Activated CD8-positive, alpha-beta memory T cell treated with anti-CD3 and anti-CD28 coated beads, Interleukin-2, amount 10 ng/mL, durations not matched to agents 7 days and 5 days (primary cell): ENCODE results near the gene GALNT14. TPM values are rescaled to one million over a fixed set of nuclear protein-coding genes. Genes with fewer than 3 reads are reported as not detected.

ENCODE experiments used
- ATAC-seq: fragments of 150-1000 bp; cut with Tn5 transposase; one replicate; pipeline ENCODE4 v1.10.0; 2021; ENCODE audit warnings: moderate library complexity
- CTCF ChIA-PET: fragments of 350-600 bp; sonication (Branson Sonifier 250); formaldehyde crosslinking; loops from one replicate; lab custom pipeline; 2021; ENCODE audit warnings: antibody characterized with exemption; lab: Charles Lee
- DNase-seq: peaks from one replicate; pipeline ENCODE4 v3.0.0-alpha.2; 2020
- H3K27ac Mint-ChIP-seq: one replicate; pipeline ENCODE4 v1.8.0; 2021; ENCODE audit warnings: mild to moderate bottlenecking, mixed read lengths
- H3K27me3 Mint-ChIP-seq: one replicate; pipeline ENCODE4 v1.8.0; 2021; ENCODE audit warnings: mixed read lengths
- H3K36me3 Mint-ChIP-seq: one replicate; pipeline ENCODE4 v1.8.0; 2021; ENCODE audit warnings: mild to moderate bottlenecking, mixed read lengths
- H3K4me1 Mint-ChIP-seq: one replicate; pipeline ENCODE4 v1.8.0; 2021; ENCODE audit warnings: mixed read lengths
- H3K4me3 Mint-ChIP-seq: one replicate; pipeline ENCODE4 v1.8.0; 2021; ENCODE audit warnings: mild to moderate bottlenecking, moderate library complexity, mixed read lengths
- H3K9me3 Mint-ChIP-seq: one replicate; pipeline ENCODE4 v1.8.0; 2022; ENCODE audit warnings: low read depth, mixed read lengths
- total RNA-seq, 2 experiments: library from RNA; stranded (reverse); gene quantifications; one replicate each; pipeline ENCODE4 v1.2.3, GENCODE V29; 2021

Gene GALNT14
- total RNA-seq, 2 experiments from 2014 or later, result 0.42 TPM; not detected in 1

- no peaks in the 10 kb centered on the region for H3K36me3 Mint-ChIP-seq
- DNase-seq (no peak), ATAC-seq (no peak)
- H3K27me3 Mint-ChIP-seq, result peaks cover 8% of the 10 kb centered on the region
- peaks cover 1% of the 10 kb centered on the region for H3K4me1 Mint-ChIP-seq
- H3K4me3 Mint-ChIP-seq, result no peak overlapping the region
- CTCF ChIA-PET, result no interaction called here
- no peaks in the 10 kb centered on the region for H3K9me3 Mint-ChIP-seq
- no peak overlapping the region for H3K27ac Mint-ChIP-seq
Observed at GRCh38 chr2:31075431-31075830, 62.8 kb downstream of the GALNT14 start.

DNA sequence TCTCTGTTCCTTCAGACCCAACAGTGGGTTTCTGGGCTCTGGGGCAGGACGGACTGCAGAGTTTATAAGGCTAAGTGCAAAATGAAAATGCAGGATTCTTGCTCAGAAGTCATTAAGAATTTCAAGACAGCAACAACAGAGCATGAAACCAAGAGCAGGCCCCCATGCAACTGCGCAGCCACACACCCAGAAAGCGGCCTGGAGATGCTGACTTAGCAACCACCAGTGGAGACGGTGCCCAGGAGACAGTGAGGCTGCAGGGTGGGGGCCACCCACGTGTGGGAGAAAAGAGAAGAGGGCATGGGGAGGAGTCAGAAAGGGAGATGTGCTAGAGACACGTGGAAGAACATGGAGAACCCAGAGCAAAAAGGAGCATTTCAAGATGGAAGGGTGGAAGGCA is 66.5 kb downstream of the GALNT14 start:
- no peak for ATAC-seq
- H3K27me3 Mint-ChIP-seq, result no peaks in the 10 kb centered on the region
- no peak overlapping the region for H3K4me3 Mint-ChIP-seq
- no peak overlapping the region for H3K27ac Mint-ChIP-seq
- no peaks in the 10 kb centered on the region for H3K36me3 Mint-ChIP-seq
- CTCF ChIA-PET, result no interaction called here
- no peaks in the 10 kb centered on the region for H3K9me3 Mint-ChIP-seq
- peaks cover 1% of the 10 kb centered on the region for H3K4me1 Mint-ChIP-seq
- DNase-seq, result no peak

DNA sequence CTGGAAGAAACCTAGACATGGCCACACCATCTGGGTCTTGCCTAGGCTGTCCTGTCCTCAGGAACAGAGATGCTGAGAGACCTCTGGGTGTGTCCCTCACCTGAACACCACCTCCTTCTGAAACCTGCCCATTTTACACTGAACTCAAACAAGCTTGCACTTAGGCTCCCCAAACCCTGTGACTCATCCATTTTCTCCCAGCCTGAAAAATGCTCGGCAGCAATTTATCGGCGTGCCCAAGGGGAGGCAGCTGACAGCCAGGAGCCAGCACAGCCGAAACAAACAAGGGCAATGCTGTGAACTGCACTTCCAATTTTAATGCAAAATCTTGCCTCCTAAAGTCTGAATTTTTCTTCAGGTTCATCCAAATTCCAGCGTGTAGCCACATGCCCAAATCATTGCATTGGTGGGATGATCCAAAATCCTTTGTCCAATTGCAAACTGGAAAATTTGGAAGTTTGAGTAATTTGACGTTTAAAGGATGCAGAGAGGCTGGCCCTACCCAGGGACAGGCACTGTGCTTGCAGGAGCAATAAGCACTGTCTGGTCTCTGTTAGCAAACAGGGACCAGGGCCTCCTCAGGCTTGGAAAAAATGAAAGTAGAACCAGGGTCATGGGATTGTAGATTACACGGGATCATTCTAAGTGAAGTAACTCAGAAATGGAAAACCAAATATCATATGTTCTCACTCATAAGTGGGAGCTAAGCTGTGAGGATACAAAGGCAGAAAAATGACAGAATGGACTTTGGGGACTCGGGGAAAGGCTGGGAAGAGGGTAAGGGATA is 67.7 kb downstream of the GALNT14 start:
- ATAC-seq, result no peak
- Mint-ChIP-seq H3K27ac (no peak overlapping the region), H3K4me1 (peaks cover 1% of the 10 kb centered on the region), H3K36me3 (no peaks in the 10 kb centered on the region), H3K4me3 (no peak overlapping the region), H3K27me3 (no peaks in the 10 kb centered on the region), H3K9me3 (no peaks in the 10 kb centered on the region)
- DNase-seq, result no peak
- CTCF ChIA-PET, result no interaction called here

DNA sequence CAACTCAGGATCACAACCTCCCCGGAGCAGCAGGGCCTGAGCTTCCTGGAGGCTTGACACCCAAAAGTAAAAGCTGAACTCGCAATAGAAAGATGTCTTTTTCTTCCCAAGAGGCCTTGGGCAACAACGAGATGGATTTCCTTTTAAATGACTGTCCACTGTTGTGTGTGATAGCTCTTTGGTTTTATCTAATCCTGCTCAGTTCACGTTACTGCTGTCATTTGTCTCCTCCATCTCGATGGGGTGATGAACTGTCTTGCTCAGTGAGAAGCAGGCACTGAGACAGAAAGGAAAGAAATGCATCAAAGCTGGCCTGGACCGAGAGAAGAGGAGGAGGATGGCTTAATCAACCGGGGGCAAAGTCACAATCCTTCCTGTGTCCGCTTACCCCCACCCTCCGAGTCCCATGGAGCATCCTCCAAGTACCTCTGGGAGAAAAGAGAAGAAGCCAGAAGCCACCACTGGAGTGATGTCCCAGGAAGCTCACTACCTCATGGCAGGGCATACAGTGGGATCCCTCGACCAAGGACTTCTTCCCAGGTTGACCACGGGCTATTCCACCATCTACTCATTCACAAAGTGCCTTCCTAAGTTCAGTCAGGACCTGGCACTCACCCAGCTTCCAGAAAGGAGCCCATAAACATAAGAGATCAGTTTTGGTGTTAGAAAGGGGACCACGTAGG is 68.5 kb downstream of the GALNT14 start:
- no peak for DNase-seq
- Mint-ChIP-seq H3K9me3 (no peaks in the 10 kb centered on the region), H3K27ac (no peak overlapping the region), H3K27me3 (no peaks in the 10 kb centered on the region), H3K36me3 (no peaks in the 10 kb centered on the region), H3K4me3 (no peak overlapping the region), H3K4me1 (peaks cover 1% of the 10 kb centered on the region)
- ATAC-seq, result no peak
- CTCF ChIA-PET, result no interaction called here

DNA sequence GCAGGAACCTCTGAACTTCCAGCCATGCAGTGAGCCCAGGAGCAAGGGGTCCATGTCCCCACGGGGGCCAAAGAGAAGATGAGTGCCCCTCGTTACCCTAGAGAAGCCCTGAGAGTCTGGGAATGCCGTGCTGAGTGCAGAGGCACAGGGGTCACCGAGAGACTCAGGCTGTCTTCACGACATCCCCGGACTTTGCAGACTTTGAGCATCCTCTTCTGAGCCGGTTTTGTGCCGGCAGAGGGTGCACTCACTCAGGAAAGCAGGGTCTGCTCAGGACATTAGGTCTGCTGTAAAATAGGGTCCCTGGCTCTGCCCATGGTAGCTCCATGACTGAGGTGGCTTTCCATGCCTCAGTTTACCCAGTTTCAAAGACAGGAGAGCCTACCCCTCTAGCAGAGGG is 71.0 kb downstream of the GALNT14 start:
- DNase-seq (no peak), ATAC-seq (no peak)
- Mint-ChIP-seq H3K36me3 (no peaks in the 10 kb centered on the region), H3K9me3 (no peaks in the 10 kb centered on the region), H3K27me3 (peaks cover 6% of the 10 kb centered on the region), H3K4me3 (no peak overlapping the region), H3K4me1 (no peaks in the 10 kb centered on the region), H3K27ac (no peak overlapping the region)
- CTCF ChIA-PET, result no interaction called here

DNA sequence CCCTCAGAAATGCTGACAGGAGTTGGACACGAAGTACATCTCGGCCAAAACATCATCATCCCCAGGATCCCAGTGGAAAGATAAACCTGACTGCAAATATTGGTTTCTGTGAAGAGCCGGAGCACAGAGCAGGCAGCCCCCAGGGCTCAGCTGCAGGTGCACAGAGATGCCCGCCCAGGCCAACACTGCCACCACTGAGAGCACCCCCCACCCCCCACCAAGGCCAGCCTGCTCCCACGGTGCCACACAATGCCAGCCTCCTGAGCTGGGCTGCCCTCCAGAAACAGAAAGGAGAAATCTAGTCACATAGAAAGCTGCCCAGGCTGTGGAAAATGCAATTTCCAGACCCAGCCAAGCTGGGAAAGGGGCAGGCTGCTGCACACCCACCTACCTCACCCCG is 71.7 kb downstream of the GALNT14 start:
- CTCF ChIA-PET, result no interaction called here
- Mint-ChIP-seq H3K27ac (no peak overlapping the region), H3K36me3 (no peaks in the 10 kb centered on the region), H3K9me3 (no peaks in the 10 kb centered on the region), H3K4me1 (no peaks in the 10 kb centered on the region), H3K4me3 (no peak overlapping the region), H3K27me3 (peaks cover 7% of the 10 kb centered on the region)
- ATAC-seq, result no peak
- DNase-seq, result no peak

DNA sequence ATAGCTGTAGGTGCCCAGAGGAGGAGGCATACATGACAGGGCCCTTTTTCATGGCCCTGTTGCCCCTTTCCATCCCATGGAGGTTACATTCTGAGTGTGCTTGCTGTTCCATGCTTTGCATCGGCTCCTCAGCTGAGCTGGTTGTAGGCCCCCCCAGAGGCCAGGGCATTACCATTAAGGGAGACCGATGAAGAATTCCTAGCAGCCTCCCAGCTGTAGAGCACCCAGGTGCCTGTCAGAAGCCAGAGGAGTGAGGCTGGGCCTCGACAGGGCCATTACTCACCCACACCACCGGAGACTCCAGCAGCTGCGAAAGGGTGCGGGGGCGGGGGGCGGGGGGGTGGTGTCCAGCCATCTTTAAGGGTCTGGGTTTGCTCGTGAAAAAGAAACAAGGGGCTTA is 72.2 kb downstream of the GALNT14 start:
- no peaks in the 10 kb centered on the region for H3K9me3 Mint-ChIP-seq
- ATAC-seq, result no peak
- H3K27me3 Mint-ChIP-seq, result peaks cover 7% of the 10 kb centered on the region
- H3K36me3 Mint-ChIP-seq, result no peaks in the 10 kb centered on the region
- no peak overlapping the region for H3K4me3 Mint-ChIP-seq
- DNase-seq, result no peak
- no peaks in the 10 kb centered on the region for H3K4me1 Mint-ChIP-seq
- CTCF ChIA-PET, result no interaction called here
- H3K27ac Mint-ChIP-seq, result no peak overlapping the region

DNA sequence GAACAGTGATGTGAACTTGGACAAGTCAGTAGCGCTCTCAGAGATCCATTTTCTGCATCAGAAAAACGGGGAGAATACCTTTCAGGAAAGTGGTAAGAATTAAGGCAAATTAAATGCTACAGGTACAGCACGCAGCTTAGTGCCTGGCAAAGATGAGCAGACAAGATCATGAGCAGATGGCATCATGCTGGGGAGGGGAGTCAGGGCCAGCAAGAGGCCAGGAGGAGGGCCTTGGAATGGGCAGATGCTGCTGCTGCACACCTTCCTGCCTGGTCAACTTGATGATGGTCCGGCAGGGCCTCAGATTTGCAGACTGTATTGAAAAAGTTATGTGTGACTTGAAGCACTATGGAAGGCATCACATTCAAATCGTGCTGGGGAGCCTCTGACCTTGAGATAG is 72.9 kb downstream of the GALNT14 start:
- CTCF ChIA-PET, result no interaction called here
- DNase-seq (no peak), ATAC-seq (no peak)
- H3K27me3 Mint-ChIP-seq, result peaks cover 7% of the 10 kb centered on the region
- H3K36me3 Mint-ChIP-seq, result no peaks in the 10 kb centered on the region
- H3K27ac Mint-ChIP-seq, result no peak overlapping the region
- no peaks in the 10 kb centered on the region for H3K9me3 Mint-ChIP-seq
- no peaks in the 10 kb centered on the region for H3K4me1 Mint-ChIP-seq
- no peak overlapping the region for H3K4me3 Mint-ChIP-seq

DNA sequence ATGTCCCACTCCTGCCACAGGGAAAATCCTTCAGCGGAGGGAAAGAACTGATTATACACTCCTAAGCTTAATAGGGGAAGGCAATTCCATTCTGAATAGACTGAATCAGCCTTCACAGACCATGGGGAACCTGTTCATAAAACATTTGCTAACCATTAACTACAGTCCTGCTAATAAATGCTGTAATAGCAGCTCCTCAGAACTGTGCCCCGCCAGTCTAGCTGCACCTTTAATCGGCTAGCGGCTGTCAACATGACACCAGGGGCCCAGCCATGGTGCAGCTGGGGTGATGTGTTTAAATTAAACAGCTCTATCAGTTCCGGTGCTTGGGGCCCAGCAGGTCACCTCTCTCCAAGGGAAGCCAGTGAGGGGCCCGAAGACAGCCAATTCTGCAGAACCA is 77.8 kb downstream of the GALNT14 start:
- peaks cover 7% of the 10 kb centered on the region for H3K27me3 Mint-ChIP-seq
- no peaks in the 10 kb centered on the region for H3K9me3 Mint-ChIP-seq
- H3K4me3 Mint-ChIP-seq, result no peak overlapping the region
- H3K4me1 Mint-ChIP-seq, result no peaks in the 10 kb centered on the region
- ATAC-seq, result no peak
- DNase-seq, result no peak
- CTCF ChIA-PET, result no interaction called here
- no peak overlapping the region for H3K27ac Mint-ChIP-seq
- no peaks in the 10 kb centered on the region for H3K36me3 Mint-ChIP-seq

DNA sequence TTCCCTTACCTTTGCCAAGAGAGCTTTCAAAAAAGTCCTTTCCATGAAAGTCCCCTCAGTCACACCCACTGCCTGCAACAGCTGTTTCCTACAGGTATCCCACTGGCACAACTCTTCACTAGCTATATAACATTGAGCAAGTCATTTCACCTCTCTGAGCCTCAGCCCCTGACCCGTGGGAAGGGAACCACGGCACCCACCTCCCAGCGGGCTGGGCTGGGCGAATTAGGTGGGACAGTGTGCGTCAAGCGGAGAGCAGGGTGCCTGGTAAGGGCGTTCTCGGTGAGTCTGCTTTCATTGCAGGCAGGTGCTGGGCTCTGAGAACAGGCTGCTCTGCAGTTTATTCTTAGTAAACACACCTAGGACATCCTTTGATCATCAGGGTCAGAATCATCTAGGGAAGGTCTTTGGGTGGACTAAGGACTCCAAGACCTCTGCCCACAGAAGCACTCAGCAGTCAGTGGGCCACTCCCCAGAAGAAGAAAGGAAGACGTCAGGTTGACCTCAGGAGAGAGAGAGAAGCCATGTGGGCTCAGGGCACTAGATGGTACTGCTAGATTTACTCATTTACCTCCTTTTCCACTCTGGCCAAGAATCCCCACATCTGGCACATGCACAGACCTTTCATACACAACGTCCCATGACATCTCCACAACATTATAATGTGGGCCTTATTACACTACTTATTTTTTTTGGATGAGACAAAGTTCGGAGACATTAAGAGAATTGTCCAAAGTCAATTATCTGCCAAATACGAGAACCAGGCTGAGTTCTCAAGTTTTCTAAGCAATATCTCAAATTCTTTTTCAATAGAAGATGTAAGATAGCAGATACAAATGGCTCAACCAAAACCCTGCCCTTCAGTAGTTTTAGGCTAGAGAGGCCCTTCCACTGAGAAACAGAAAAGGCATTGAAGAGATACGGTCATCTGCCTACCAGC is 79.9 kb downstream of the GALNT14 start:
- H3K27me3 Mint-ChIP-seq, result peaks cover 7% of the 10 kb centered on the region
- no peaks in the 10 kb centered on the region for H3K36me3 Mint-ChIP-seq
- H3K27ac Mint-ChIP-seq, result no peak overlapping the region
- no peaks in the 10 kb centered on the region for H3K4me1 Mint-ChIP-seq
- CTCF ChIA-PET, result no interaction called here
- no peak overlapping the region for H3K4me3 Mint-ChIP-seq
- ATAC-seq (no peak), DNase-seq (no peak)
- H3K9me3 Mint-ChIP-seq, result no peaks in the 10 kb centered on the region

GRCh38 chr2:31057691-31058090 is 80.5 kb downstream of the GALNT14 start:
- Mint-ChIP-seq H3K4me3 (no peak overlapping the region), H3K27ac (no peak overlapping the region), H3K9me3 (no peaks in the 10 kb centered on the region), H3K27me3 (peaks cover 4% of the 10 kb centered on the region), H3K36me3 (no peaks in the 10 kb centered on the region), H3K4me1 (no peaks in the 10 kb centered on the region)
- no peak for ATAC-seq
- no peak for DNase-seq
- CTCF ChIA-PET, result no interaction called here

GRCh38 chr2:31055938-31056337 is 82.3 kb downstream of the GALNT14 start:
- DNase-seq (no peak), ATAC-seq (no peak)
- Mint-ChIP-seq H3K4me1 (no peaks in the 10 kb centered on the region), H3K9me3 (no peaks in the 10 kb centered on the region), H3K36me3 (no peaks in the 10 kb centered on the region), H3K4me3 (no peak overlapping the region), H3K27ac (no peak overlapping the region), H3K27me3 (no peaks in the 10 kb centered on the region)
- CTCF ChIA-PET, result no interaction called here

GRCh38 chr2:31054842-31055388 is 83.3 kb downstream of the GALNT14 start:
- DNase-seq (no peak), ATAC-seq (no peak)
- H3K9me3 Mint-ChIP-seq, result no peaks in the 10 kb centered on the region
- H3K4me1 Mint-ChIP-seq, result no peaks in the 10 kb centered on the region
- no peak overlapping the region for H3K4me3 Mint-ChIP-seq
- no peaks in the 10 kb centered on the region for H3K36me3 Mint-ChIP-seq
- H3K27me3 Mint-ChIP-seq, result no peaks in the 10 kb centered on the region
- H3K27ac Mint-ChIP-seq, result no peak overlapping the region
- CTCF ChIA-PET, result no interaction called here
